Mononuclear cell (primary cell): ENCODE measurements around the gene RAB27A. TPM values are rescaled to one million over a fixed set of nuclear protein-coding genes. Genes with fewer than 3 reads are reported as not detected.
A peak's percentile ranks its signal among the peaks of the same experiment; 100 is the strongest.
"Not testable (repeated sequence)": the region's sequence is repeated elsewhere in the genome, so short reads cannot be mapped to it uniquely, and the experiment has no call there.

Experiments
- H3K27me3 ChIP-seq: 2 replicates; pipeline ENCODE4 v1.6.0; 2011; ENCODE audit warnings: low read length, control low read depth; ENCODE audit not compliant: insufficient read depth
- H3K4me1 ChIP-seq: 2 replicates; pipeline ENCODE4 v1.5.1; 2011; ENCODE audit warnings: mild to moderate bottlenecking, low read length, control low read depth; ENCODE audit not compliant: insufficient read depth
- H3K4me3 ChIP-seq: 2 replicates; pipeline ENCODE4 v1.5.1; 2011; ENCODE audit warnings: mild to moderate bottlenecking, low read length, moderate library complexity
- H3K9me3 ChIP-seq: 2 replicates; pipeline ENCODE4 v1.5.1; 2011; ENCODE audit warnings: low read depth, mild to moderate bottlenecking, control low read depth, low read length
- total RNA-seq: library from RNA; depleted of rRNA; stranded (reverse); fragments of >200 nt; gene quantifications from one replicate; pipeline ENCODE4 v1.2.3, GENCODE V29; 2012

The RAB27A gene
- total RNA-seq: 16.5 TPM

DNA sequence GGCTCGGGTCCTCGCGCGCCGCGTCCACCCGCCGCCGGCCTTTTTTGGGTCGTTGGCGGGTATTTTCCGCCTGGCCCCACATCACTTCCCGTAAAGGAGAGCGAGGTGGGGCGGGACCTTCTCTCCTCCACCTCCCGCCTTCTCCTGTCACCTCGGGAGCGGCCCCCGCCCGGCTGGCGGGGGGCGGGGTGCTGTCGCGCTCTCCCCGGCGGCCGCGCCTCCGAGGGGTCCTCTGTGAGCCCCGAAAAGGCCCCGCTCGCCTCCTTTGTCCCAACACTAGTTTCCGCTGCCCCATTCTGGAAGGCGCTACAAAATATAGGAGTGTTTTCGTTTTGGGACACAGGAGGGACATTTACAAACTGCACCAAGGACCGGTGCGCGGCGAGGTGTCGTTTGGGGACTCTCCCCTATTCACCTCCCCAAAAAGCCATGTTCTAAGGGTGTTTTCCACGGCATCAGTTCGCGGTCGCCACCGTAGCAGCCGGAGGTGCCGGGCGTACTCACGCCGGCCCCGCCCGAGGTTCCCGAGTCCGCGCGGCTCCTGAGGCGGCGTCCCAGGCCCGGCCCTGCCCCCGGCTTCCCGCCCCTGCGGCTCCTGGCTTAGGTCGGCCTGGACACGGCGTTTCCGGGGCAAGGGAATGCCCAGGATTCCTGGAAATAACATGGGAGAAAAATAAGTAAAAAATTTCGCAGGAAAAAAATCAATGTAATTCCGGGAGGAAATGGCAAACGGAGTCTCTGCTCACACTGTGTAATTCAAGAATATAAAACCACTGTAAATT lies at the start of gene RAB27A:
Gene RAB27A (minus strand): TSS at position 68 of the 782 bp plus-strand sequence. CDS start 54,879 bp downstream, outside the sequence.
- no peaks in the 10 kb centered on the region for H3K27me3 ChIP-seq
- peak within 1 kb of the TSS; percentile 95 for H3K4me3 ChIP-seq
- H3K9me3 ChIP-seq: no peaks in the 10 kb centered on the region
- peaks cover 55% of the 10 kb centered on the region for H3K4me1 ChIP-seq

DNA sequence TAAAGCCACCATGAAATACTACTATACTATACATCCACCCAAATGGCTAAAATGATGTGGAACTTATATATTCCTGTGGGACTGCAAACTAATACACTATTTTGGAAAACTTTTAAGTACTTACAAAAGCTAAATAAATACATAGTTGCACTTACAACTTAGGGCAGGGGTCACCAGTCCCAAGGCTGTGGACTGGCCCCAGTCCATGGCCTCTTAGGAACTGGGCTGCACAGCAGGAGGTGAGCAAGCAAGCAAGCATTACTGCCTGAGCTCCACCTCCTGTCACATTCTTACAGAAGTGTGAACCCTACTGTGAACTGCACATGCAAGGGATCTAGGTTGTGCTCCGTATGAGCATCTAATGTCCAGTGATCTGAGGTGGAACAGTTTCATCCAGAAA lies 47.5 kb upstream of the RAB27A start:
- Histone ChIP-seq H3K4me1 (no peaks in the 10 kb centered on the region), H3K9me3 (no peaks in the 10 kb centered on the region), H3K4me3 (no peak overlapping the region), H3K27me3 (no peaks in the 10 kb centered on the region)

DNA sequence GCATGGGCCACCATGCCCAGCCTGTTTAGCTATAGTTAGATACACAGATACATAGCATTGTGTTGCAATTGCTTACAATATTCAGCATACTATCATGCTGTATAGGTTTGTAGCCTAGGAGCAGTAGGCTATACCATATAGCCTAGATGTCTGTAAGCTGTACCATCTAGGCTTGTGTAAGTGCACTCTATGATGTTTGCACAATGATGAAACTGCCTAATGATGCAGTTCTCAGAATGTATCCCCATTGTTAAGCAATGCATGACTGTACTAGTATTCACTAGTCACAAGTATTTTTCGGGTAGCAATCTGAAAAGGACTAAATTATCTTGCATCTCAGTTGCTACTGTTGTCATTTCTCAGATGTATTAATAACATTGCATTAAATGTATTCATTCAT lies 45.4 kb upstream of the RAB27A start:
- no peaks in the 10 kb centered on the region for H3K4me1 ChIP-seq
- H3K9me3 ChIP-seq: no peaks in the 10 kb centered on the region
- no peak overlapping the region for H3K4me3 ChIP-seq
- no peaks in the 10 kb centered on the region for H3K27me3 ChIP-seq

DNA sequence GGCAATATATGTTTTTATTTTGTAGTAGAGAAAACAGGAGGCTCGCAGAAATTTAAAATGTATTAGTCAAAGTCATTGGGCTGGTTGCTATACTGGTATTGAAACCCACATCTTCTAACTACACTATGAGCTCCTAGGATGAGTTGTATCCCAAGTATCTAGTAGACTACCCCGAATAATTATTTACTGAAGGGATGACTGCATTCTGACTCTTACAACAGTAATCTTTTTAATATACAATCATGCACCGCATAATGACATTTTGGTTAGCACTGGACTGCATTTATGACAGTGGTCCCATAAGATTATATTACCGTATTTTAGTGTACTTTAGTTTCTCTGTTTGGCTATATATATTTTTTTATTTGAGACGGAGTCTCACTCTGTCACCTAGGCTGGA lies 44.8 kb upstream of the RAB27A start:
- Histone ChIP-seq H3K4me1 (no peaks in the 10 kb centered on the region), H3K4me3 (no peak overlapping the region), H3K9me3 (no peaks in the 10 kb centered on the region), H3K27me3 (no peaks in the 10 kb centered on the region)

- Histone ChIP-seq H3K4me3 (no peak overlapping the region), H3K9me3 (no peaks in the 10 kb centered on the region), H3K4me1 (peaks cover 29% of the 10 kb centered on the region), H3K27me3 (no peaks in the 10 kb centered on the region)
Observed at GRCh38 chr15:55327387-55327786, 37.8 kb upstream of the RAB27A start.

DNA sequence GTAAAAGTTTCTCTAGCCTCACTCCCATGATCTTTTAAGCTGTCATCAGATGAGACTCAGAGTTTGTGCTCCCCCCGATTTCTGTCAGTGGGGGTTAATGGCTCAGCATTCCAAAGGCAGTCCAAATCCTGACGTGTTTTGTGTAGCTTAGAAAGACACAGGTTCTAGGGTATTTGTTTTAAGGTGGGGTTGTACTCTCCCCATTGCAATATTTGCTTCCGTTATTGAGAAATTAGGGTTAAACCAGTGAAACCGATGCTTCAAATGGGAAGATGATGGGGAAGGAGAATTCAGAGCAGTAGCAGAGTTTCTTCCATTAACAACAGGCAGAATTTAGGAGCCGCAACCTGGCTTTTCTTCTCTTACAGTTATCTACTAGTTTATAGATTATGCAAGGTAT lies 32.9 kb upstream of the RAB27A start:
- no peaks in the 10 kb centered on the region for H3K27me3 ChIP-seq
- H3K4me3 ChIP-seq: no peak overlapping the region
- peaks cover 54% of the 10 kb centered on the region for H3K4me1 ChIP-seq
- H3K9me3 ChIP-seq: no peaks in the 10 kb centered on the region

GRCh38 chr15:55320963-55321362 lies 31.4 kb upstream of the RAB27A start:
- Histone ChIP-seq H3K4me3 (no peak overlapping the region), H3K4me1 (peaks cover 52% of the 10 kb centered on the region), H3K27me3 (no peaks in the 10 kb centered on the region), H3K9me3 (no peaks in the 10 kb centered on the region)

DNA sequence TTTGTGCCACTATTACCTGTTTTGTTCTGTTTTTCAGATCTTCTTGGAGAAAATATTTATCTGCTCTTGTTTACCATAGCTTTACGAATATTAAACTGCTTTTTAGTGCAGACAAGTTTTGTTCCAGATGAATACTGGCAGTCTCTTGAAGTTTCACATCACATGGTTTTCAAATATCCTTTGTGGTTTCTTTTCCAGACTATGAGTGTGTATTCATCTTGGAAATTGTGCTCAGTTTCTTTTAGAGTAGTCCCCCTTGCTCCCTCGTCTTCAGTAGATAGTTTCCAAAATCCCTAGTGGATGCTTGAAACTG lies 30.6 kb upstream of the RAB27A start:
- H3K4me3 ChIP-seq: peak overlapping the region; percentile 1
- no peaks in the 10 kb centered on the region for H3K27me3 ChIP-seq
- H3K4me1 ChIP-seq: peaks cover 56% of the 10 kb centered on the region
- H3K9me3 ChIP-seq: no peaks in the 10 kb centered on the region

GRCh38 chr15:55319537-55320237 lies 30.1 kb upstream of the RAB27A start:
- peak overlapping the region; percentile 99 for H3K4me3 ChIP-seq
- H3K4me1 ChIP-seq: peaks cover 56% of the 10 kb centered on the region
- no peaks in the 10 kb centered on the region for H3K9me3 ChIP-seq
- H3K27me3 ChIP-seq: no peaks in the 10 kb centered on the region

DNA sequence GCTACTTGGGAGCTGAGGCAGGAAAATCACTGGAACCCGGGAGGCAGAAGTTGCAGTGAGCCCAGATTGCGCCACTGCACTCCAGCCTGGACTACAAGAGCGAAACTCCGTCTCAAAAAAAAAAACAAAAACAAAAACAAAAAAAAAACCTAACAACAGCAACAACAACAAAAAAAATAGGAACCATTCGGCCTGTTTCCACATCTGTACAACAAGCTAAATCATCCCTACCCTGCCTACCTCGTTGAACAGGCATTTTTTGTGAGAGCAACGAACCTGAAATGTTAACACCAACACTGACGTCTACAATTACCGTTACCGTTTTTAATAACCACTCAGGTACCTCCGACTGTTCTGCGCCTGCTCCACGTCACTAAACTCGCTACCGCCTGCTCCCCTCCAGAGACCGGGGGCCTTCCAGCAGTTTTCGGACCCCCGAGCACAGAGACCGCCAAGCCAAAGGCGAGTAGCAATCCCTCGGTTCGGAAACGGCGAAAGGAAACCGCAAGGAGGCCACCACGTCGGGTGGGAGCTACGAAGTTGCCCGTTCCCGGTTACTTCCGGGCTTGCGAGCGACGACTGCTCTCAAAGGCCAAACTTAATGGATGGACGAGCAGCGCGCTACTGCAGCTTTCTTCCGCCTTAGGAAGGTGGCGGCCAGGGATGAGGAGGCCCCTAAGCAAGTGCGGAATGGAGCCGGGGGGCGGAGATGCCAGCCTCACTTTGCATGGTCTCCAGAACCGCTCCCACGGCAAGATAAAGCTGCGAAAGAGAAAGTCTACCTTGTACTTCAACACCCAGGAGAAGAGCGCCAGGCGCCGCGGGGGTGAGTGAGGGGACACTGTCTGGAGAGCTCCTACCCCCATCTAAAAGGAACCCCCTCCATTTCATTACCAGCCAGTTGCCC lies 29.2 kb upstream of the RAB27A start, which contains the start of the genes PIGB and PIGBOS1:
Gene PIGB (plus strand): TSS at position 635 of the 907 bp plus-strand sequence. CDS start 29 bp downstream, at position 664.
Gene PIGBOS1 (minus strand): TSS at position 536 of the 907 bp plus-strand sequence. CDS start 1,331 bp downstream, outside the sequence.
- Histone ChIP-seq H3K4me1 (peaks cover 51% of the 10 kb centered on the region), H3K9me3 (no peaks in the 10 kb centered on the region), H3K4me3 (peak within 1 kb of the TSS; percentile 99), H3K27me3 (no peaks in the 10 kb centered on the region)

GRCh38 chr15:55302801-55303200 lies 13.2 kb upstream of the RAB27A start:
- not testable (repeated sequence) for H3K9me3 ChIP-seq, H3K4me1 ChIP-seq, H3K27me3 ChIP-seq, H3K4me3 ChIP-seq

DNA sequence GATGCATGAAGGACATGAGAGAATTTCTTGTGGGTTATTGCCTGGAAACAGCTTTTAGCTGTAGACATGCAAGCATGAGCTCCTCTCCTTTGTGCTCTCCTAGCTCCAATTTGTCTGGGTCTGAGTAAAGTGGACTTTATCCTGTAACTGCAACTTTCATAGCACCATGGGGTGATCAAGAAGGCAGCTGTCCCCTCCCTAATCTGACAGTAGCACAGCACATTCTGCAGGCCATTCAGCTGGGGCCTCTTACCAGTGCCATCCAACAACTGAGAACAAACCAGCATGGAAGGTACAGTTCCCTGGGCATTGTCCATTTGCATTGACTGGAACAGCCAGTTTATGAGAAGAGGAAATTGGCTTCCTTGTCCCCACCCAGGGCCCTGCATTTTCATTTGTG lies 7.7 kb upstream of the RAB27A start:
- H3K4me1 ChIP-seq: peaks cover 15% of the 10 kb centered on the region
- no peaks in the 10 kb centered on the region for H3K27me3 ChIP-seq
- no peaks in the 10 kb centered on the region for H3K9me3 ChIP-seq
- H3K4me3 ChIP-seq: no peak overlapping the region

- no peaks in the 10 kb centered on the region for H3K9me3 ChIP-seq
- peak overlapping the region; percentile 95 for H3K4me3 ChIP-seq
- peaks cover 48% of the 10 kb centered on the region for H3K4me1 ChIP-seq
- no peaks in the 10 kb centered on the region for H3K27me3 ChIP-seq
Observed at GRCh38 chr15:55290528-55291057, 980 bp upstream of the RAB27A start.

- H3K27me3 ChIP-seq: no peaks in the 10 kb centered on the region
- peaks cover 62% of the 10 kb centered on the region for H3K4me1 ChIP-seq
- no peaks in the 10 kb centered on the region for H3K9me3 ChIP-seq
- H3K4me3 ChIP-seq: peak overlapping the region; percentile 95
Observed at GRCh38 chr15:55289011-55289745, 435 bp downstream of the RAB27A start.
